Trophoblast cell (in vitro differentiated cells and primary cell): ENCODE measurements around the gene GLG1.

ENCODE experiments used
- DNase-seq, 2 donors: peaks; one replicate each; pipeline ENCODE4 v3.0.0-alpha.2; 2016
- H2AFZ ChIP-seq: 2 replicates; pipeline ENCODE4 v1.6.1; 2013; ENCODE audit warnings: low read length, moderate library complexity, mild to moderate bottlenecking; ENCODE audit not compliant: insufficient read depth, poor library complexity
- H2AK5ac ChIP-seq: 2 replicates; pipeline ENCODE4 v1.6.1; 2013; ENCODE audit warnings: mild to moderate bottlenecking, low read length
- H2BK120ac ChIP-seq: 2 replicates; pipeline ENCODE4 v1.6.1; 2013; ENCODE audit warnings: low read length, mild to moderate bottlenecking, moderate library complexity; ENCODE audit not compliant: insufficient read depth, poor library complexity
- H2BK12ac ChIP-seq: 2 replicates; pipeline ENCODE4 v1.6.1; 2013; ENCODE audit warnings: mild to moderate bottlenecking, low read length, moderate library complexity
- H2BK5ac ChIP-seq: 2 replicates; pipeline ENCODE4 v1.6.1; 2013; ENCODE audit warnings: low read length, low read depth, moderate library complexity, mild to moderate bottlenecking; ENCODE audit not compliant: poor library complexity
- H3K14ac ChIP-seq: 2 replicates; pipeline ENCODE4 v1.6.1; 2013; ENCODE audit warnings: mild to moderate bottlenecking, low read length
- H3K18ac ChIP-seq: 2 replicates; pipeline ENCODE4 v1.6.1; 2013; ENCODE audit warnings: mild to moderate bottlenecking, low read length
- H3K23ac ChIP-seq: 2 replicates; pipeline ENCODE4 v1.6.1; 2013; ENCODE audit warnings: low read length
- H3K27ac ChIP-seq: 2 replicates; pipeline ENCODE4 v1.5.1; 2013; ENCODE audit warnings: low read depth, mild to moderate bottlenecking, inconsistent platforms, low read length, moderate library complexity
- H3K27me3 ChIP-seq: 2 replicates; pipeline ENCODE4 v1.6.1; 2013; ENCODE audit warnings: inconsistent platforms, mild to moderate bottlenecking, low read length, moderate library complexity; ENCODE audit not compliant: insufficient read depth
- H3K36me3 ChIP-seq, 2 experiments: 1 replicate in 1 of 2; 2 replicates in 1 of 2; pipeline ENCODE4 v1.6.1; 2013; ENCODE audit warnings: low read length in 2 of 2, mild to moderate bottlenecking in 2 of 2, moderate library complexity in 1 of 2; ENCODE audit not compliant: insufficient read depth in 2 of 2, control insufficient read depth in 1 of 2
- H3K4ac ChIP-seq: 2 replicates; pipeline ENCODE4 v1.6.1; 2013; ENCODE audit warnings: low read depth, mild to moderate bottlenecking, low read length, moderate library complexity
- H3K4me1 ChIP-seq, 2 experiments: 1 replicate in 1 of 2; 2 replicates in 1 of 2; pipeline ENCODE4 v1.6.1; 2013; ENCODE audit warnings: low read length in 2 of 2, mild to moderate bottlenecking in 2 of 2, moderate library complexity in 1 of 2; ENCODE audit not compliant: insufficient read depth in 2 of 2, control insufficient read depth in 1 of 2
- H3K4me2 ChIP-seq: 2 replicates; pipeline ENCODE4 v1.6.1; 2013; ENCODE audit warnings: inconsistent platforms, mild to moderate bottlenecking, low read length, moderate library complexity
- H3K4me3 ChIP-seq: 2 replicates; pipeline ENCODE4 v1.5.1; 2013; ENCODE audit warnings: mild to moderate bottlenecking, low read depth, low read length, inconsistent platforms
- H3K79me1 ChIP-seq: one replicate; pipeline ENCODE4 v1.6.1; 2013; ENCODE audit warnings: low read length
- H3K79me2 ChIP-seq: 2 replicates; pipeline ENCODE4 v1.6.1; 2013; ENCODE audit warnings: low read length, mild to moderate bottlenecking; ENCODE audit not compliant: control insufficient read depth, insufficient read depth, poor library complexity
- H3K9ac ChIP-seq: 2 replicates; pipeline ENCODE4 v1.6.1; 2013; ENCODE audit warnings: mild to moderate bottlenecking, low read length
- H3K9me3 ChIP-seq: 2 replicates; pipeline ENCODE4 v1.6.1; 2013; ENCODE audit warnings: low read depth, mild to moderate bottlenecking, control low read depth, inconsistent platforms, low read length; ENCODE audit not compliant: insufficient read depth
- H4K12ac ChIP-seq: 2 replicates; pipeline ENCODE4 v1.6.1; 2013; ENCODE audit warnings: low read depth, mild to moderate bottlenecking, low read length, moderate library complexity
- H4K8ac ChIP-seq: 2 replicates; pipeline ENCODE4 v1.6.1; 2013; ENCODE audit warnings: low read depth, mild to moderate bottlenecking, low read length, moderate library complexity
- H4K91ac ChIP-seq: one replicate; pipeline ENCODE4 v1.6.1; 2013; ENCODE audit warnings: low read depth, mild to moderate bottlenecking, low read length, moderate library complexity
- WGBS: extraction: QIAGEN DNeasy Blood & Tissue Kit; methylation state at CpG from one replicate; pipeline ENCODE4 v1.1.7; 2013; ENCODE audit warnings: missing lambda C conversion rate; ENCODE audit not compliant: insufficient read length, insufficient coverage; ENCODE audit errors: extremely low coverage; 5-methylcytosine and 5-hydroxymethylcytosine counted together

Gene GLG1

DNA sequence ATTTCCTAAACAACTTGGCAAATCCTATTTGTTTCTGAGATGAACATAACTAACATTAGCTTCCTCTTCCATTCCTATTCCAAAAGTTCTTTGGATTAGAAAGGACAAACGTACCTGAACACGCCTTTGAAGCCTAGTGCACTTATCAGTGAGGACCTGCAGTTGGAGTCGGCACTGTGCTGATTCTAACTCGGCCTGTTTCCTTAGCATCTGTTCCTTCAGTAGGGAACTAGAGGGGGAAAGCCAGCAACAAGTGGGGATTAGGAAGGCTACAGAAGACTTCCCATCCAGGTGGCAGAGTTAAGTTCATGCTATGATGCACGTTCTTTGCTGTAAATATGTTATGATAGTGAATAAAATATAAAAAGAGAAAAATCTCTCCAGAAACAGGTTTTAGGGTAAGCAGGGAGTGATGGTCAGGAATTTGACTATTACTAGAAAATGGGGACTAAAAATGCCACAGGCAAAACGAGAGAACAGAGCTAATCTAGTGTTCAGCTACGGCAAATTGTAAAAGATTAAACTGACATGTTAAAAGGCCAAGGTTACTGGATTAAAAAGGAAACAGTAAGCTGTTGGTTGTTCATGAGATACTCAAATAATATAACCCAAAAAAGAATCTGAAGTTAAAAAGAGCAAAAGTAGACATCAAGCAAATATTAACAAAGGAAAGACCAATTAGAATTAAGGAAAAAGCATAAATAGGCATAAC, 31.0 kb upstream of the GLG1 start:
- H2AK5ac ChIP-seq: no peak overlapping the region
- no peak overlapping the region for H3K4me3 ChIP-seq
- H4K91ac ChIP-seq: no peak overlapping the region
- H3K36me3 ChIP-seq: peaks cover 46 to 52% of the 10 kb centered on the region in 2 experiments
- no peak overlapping the region for H2BK12ac ChIP-seq
- H2AFZ ChIP-seq: no peak overlapping the region
- WGBS: no CpG with 5 or more reads among the region's 7 CpGs
- no peak overlapping the region for H2BK5ac ChIP-seq
- H3K27ac ChIP-seq: no peak overlapping the region
- no peak overlapping the region for H3K18ac ChIP-seq
- H3K27me3 ChIP-seq: no peaks in the 10 kb centered on the region
- DNase-seq: no peak
- no peak overlapping the region for H3K9ac ChIP-seq
- H4K8ac ChIP-seq: no peak overlapping the region
- no peak overlapping the region for H3K4me2 ChIP-seq
- H3K4me1 ChIP-seq: no peaks in the 10 kb centered on the region
- no peaks in the 10 kb centered on the region for H3K79me1 ChIP-seq
- H4K12ac ChIP-seq: no peak overlapping the region
- H3K9me3 ChIP-seq: no peaks in the 10 kb centered on the region
- no peak overlapping the region for H3K4ac ChIP-seq
- H3K79me2 ChIP-seq: no peaks in the 10 kb centered on the region
- H3K14ac ChIP-seq: no peak overlapping the region
- H2BK120ac ChIP-seq: no peak overlapping the region
- no peak overlapping the region for H3K23ac ChIP-seq

DNA sequence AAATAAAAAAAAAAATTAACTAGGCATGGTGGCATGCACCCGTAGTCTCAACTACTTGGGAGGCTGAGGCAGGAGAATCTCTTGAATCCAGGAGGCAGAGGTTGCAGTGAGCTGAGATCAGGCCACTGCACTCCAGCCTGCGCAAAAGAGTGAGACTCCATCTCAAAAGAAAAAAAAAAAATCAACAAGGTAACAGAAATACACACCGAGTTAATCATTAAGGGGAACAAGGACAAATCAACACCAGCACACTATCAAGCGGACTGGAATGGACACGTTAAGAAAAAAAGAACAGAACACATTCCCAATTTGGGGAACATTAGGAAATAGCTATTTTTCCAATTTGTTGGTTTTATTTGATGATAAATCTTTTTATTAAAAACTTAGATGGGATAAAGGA, 28.4 kb upstream of the GLG1 start:
- no CpG with 5 or more reads among the region's 5 CpGs for WGBS
- no peak overlapping the region for H2AK5ac ChIP-seq
- no peak overlapping the region for H3K27ac ChIP-seq
- no peaks in the 10 kb centered on the region for H3K27me3 ChIP-seq
- no peaks in the 10 kb centered on the region for H3K4me1 ChIP-seq
- H4K12ac ChIP-seq: no peak overlapping the region
- H3K36me3 ChIP-seq: peaks cover 52 to 60% of the 10 kb centered on the region in 2 experiments
- H3K18ac ChIP-seq: no peak overlapping the region
- H3K4me3 ChIP-seq: no peak overlapping the region
- H2BK5ac ChIP-seq: no peak overlapping the region
- no peak overlapping the region for H4K8ac ChIP-seq
- no peaks in the 10 kb centered on the region for H3K79me2 ChIP-seq
- H3K4me2 ChIP-seq: no peak overlapping the region
- no peak overlapping the region for H2BK12ac ChIP-seq
- DNase-seq: no peak
- H3K14ac ChIP-seq: no peak overlapping the region
- no peaks in the 10 kb centered on the region for H3K9me3 ChIP-seq
- H2BK120ac ChIP-seq: no peak overlapping the region
- H2AFZ ChIP-seq: no peak overlapping the region
- no peak overlapping the region for H3K23ac ChIP-seq
- H3K9ac ChIP-seq: no peak overlapping the region
- no peak overlapping the region for H4K91ac ChIP-seq
- H3K4ac ChIP-seq: no peak overlapping the region
- no peaks in the 10 kb centered on the region for H3K79me1 ChIP-seq

DNA sequence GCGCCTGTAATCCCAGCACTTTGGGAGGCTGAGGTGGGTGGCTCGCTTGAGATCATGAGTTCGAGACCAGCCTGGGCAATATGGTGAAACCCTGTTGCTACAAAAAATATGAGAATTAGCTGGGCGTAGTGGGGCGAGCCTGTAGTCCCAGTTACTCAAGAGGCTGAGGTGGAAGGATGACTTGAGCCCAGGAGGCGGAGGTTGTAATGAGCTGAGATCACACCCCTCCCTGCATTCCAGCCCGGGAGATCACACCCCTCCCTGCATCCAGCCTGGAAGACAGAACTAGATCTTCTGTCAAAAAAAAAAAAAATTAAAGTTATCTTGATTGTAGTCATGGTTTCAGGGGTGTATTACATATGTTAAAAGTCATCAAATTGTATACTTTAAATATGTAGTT, 26.8 kb upstream of the GLG1 start:
- no peak overlapping the region for H2BK5ac ChIP-seq
- H3K79me1 ChIP-seq: no peaks in the 10 kb centered on the region
- no peak overlapping the region for H2BK120ac ChIP-seq
- H3K9me3 ChIP-seq: no peaks in the 10 kb centered on the region
- H3K79me2 ChIP-seq: no peaks in the 10 kb centered on the region
- no peaks in the 10 kb centered on the region for H3K4me1 ChIP-seq
- no peak overlapping the region for H3K14ac ChIP-seq
- no peak overlapping the region for H3K4me2 ChIP-seq
- H3K27me3 ChIP-seq: no peaks in the 10 kb centered on the region
- no peak for DNase-seq
- WGBS: no CpG with 5 or more reads among the region's 7 CpGs
- H3K9ac ChIP-seq: no peak overlapping the region
- no peak overlapping the region for H3K27ac ChIP-seq
- no peak overlapping the region for H3K4me3 ChIP-seq
- H3K36me3 ChIP-seq: peaks cover 51 to 59% of the 10 kb centered on the region in 2 experiments
- no peak overlapping the region for H3K4ac ChIP-seq
- no peak overlapping the region for H2AK5ac ChIP-seq
- H3K23ac ChIP-seq: no peak overlapping the region
- H4K91ac ChIP-seq: no peak overlapping the region
- H2AFZ ChIP-seq: no peak overlapping the region
- peak overlapping the region; percentile 80 for H4K12ac ChIP-seq
- no peak overlapping the region for H2BK12ac ChIP-seq
- H3K18ac ChIP-seq: no peak overlapping the region
- H4K8ac ChIP-seq: no peak overlapping the region

GRCh38 chr16:74627506-74628220, 20.7 kb upstream of the GLG1 start:
- WGBS: no CpG with 5 or more reads among the region's 6 CpGs
- no peaks in the 10 kb centered on the region for H3K79me2 ChIP-seq
- no peak overlapping the region for H4K8ac ChIP-seq
- peaks cover 49 to 76% of the 10 kb centered on the region in 2 experiments for H3K36me3 ChIP-seq
- no peak overlapping the region for H2BK5ac ChIP-seq
- DNase-seq: no peak
- no peak overlapping the region for H2AK5ac ChIP-seq
- no peak overlapping the region for H3K23ac ChIP-seq
- no peak overlapping the region for H2BK120ac ChIP-seq
- H3K4me1 ChIP-seq: no peaks in the 10 kb centered on the region
- H4K91ac ChIP-seq: no peak overlapping the region
- H3K27me3 ChIP-seq: no peaks in the 10 kb centered on the region
- H3K14ac ChIP-seq: no peak overlapping the region
- H2AFZ ChIP-seq: no peak overlapping the region
- no peak overlapping the region for H3K4me3 ChIP-seq
- no peak overlapping the region for H2BK12ac ChIP-seq
- H3K27ac ChIP-seq: no peak overlapping the region
- no peak overlapping the region for H3K4ac ChIP-seq
- H3K4me2 ChIP-seq: no peak overlapping the region
- H3K9ac ChIP-seq: no peak overlapping the region
- no peak overlapping the region for H4K12ac ChIP-seq
- H3K79me1 ChIP-seq: no peaks in the 10 kb centered on the region
- no peak overlapping the region for H3K18ac ChIP-seq
- no peaks in the 10 kb centered on the region for H3K9me3 ChIP-seq
